ENCODE measurements around the gene LMTK3.

LMTK3 gene

GRCh38 chr19:48445606-48446481, 65.8 kb downstream of the LMTK3 start, which contains the start of gene GRWD1:
TSS of gene GRWD1 (plus strand) at chr19:48445983. CDS start at chr19:48446006, 23 bp downstream.
- DNase-seq (ENCODE audit: low read depth in 2 of 2), result peak; percentile 81 to 93

- DNase-seq (ENCODE audit: low read depth in 2 of 2), result no peak
Measured at GRCh38 chr19:48445256-48445605, 66.4 kb downstream of the LMTK3 start.

GRCh38 chr19:48444936-48445200, 66.8 kb downstream of the LMTK3 start:
- no peak for DNase-seq (ENCODE audit: low read depth in 2 of 2)

- no peak for DNase-seq (ENCODE audit: low read depth in 2 of 2)
Measured at GRCh38 chr19:48444129-48444935, 67.3 kb downstream of the LMTK3 start.

GRCh38 chr19:48443731-48444128, 67.9 kb downstream of the LMTK3 start:
- DNase-seq (ENCODE audit: low read depth in 2 of 2), result no peak

- no peak for DNase-seq (ENCODE audit: low read depth in 2 of 2)
Measured at GRCh38 chr19:48443256-48443655, 68.4 kb downstream of the LMTK3 start.

- DNase-seq (ENCODE audit: low read depth in 2 of 2), result no peak
Measured at GRCh38 chr19:48442116-48443035, 69.3 kb downstream of the LMTK3 start.

GRCh38 chr19:48441360-48442050, 70.1 kb downstream of the LMTK3 start:
- no peak for DNase-seq (ENCODE audit: low read depth in 2 of 2)

- DNase-seq (ENCODE audit: low read depth in 2 of 2), result no peak
Measured at GRCh38 chr19:48436586-48436985, 75.0 kb downstream of the LMTK3 start.
